HG03460 (cell line): ENCODE measurements around the gene SETD1A.
"Not testable (repeated sequence)": the region's sequence is repeated elsewhere in the genome, so short reads cannot be mapped to it uniquely, and the experiment has no call there.

ENCODE experiments used
- ATAC-seq: cut with Tn5 transposase; IDR thresholded peaks from one replicate; pipeline ENCODE4 v1.9.1; 2021; ENCODE audit not compliant: unreplicated experiment

Gene SETD1A

GRCh38 chr16:31011815-31012214, 54.3 kb downstream of the SETD1A start:
- not testable (repeated sequence) for ATAC-seq

- ATAC-seq = not testable (repeated sequence)
Measured at GRCh38 chr16:31013292-31013691, 55.7 kb downstream of the SETD1A start.

GRCh38 chr16:31016018-31016417, 58.5 kb downstream of the SETD1A start:
- ATAC-seq = no peak

GRCh38 chr16:31017756-31018155, 60.2 kb downstream of the SETD1A start:
- ATAC-seq = not testable (repeated sequence)

GRCh38 chr16:31020536-31020935, 63.0 kb downstream of the SETD1A start:
- ATAC-seq = no peak

- no peak for ATAC-seq
Measured at GRCh38 chr16:31022544-31023251, 65.1 kb downstream of the SETD1A start.

GRCh38 chr16:31023252-31023602, 65.7 kb downstream of the SETD1A start:
- no peak for ATAC-seq

GRCh38 chr16:31023627-31024226, 66.2 kb downstream of the SETD1A start:
- ATAC-seq = no peak

GRCh38 chr16:31025339-31025738, 67.8 kb downstream of the SETD1A start:
- ATAC-seq = no peak

- no peak for ATAC-seq
Measured at GRCh38 chr16:31029272-31029671, 71.7 kb downstream of the SETD1A start.

GRCh38 chr16:31031276-31031675, 73.7 kb downstream of the SETD1A start:
- ATAC-seq = no peak

- ATAC-seq = peak; percentile 67
Measured at GRCh38 chr16:31032736-31033708, 75.5 kb downstream of the SETD1A start, which contains the start of gene STX4. STX4 (plus strand) TSS chr16:31033558; CDS start chr16:31033806, 248 bp downstream.

GRCh38 chr16:31033709-31034492, 76.3 kb downstream of the SETD1A start:
- ATAC-seq = peak; percentile 41
